ENCODE measurements around the gene MS4A6E.

The MS4A6E gene

DNA sequence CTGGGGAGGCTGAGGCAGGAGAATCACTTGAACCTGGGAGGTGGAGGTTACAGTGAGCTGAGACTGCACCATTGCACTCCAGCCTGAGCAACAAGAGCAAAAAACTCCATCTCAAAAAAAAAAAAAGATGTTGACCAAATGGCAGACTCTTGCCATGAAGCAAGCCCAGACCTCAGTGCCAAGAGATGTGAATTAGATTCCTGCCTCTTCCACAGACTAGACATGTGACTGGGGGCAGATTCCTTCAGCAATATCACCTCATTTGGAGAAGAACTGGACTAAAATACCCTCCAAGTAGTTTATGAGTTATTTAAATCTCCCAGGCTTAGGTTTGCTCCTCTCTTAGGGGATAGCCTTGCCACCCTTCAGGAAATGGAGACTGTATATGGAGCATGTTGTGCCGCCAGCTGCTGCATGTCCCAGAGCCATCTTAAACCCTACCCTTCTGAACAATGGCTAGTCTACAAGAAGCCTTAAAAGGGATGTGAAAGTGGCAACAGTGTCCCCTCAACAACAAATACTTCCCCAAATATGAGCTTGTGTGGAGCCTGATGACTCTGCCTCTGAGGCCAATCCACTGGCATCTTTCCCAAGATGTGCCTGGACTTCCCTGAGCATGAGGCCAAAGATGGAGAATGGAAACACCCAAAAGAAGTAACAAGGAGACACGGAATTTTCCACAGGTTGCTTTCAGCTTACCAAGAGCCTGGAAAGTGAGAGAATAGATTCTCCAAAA lies 50.5 kb downstream of the MS4A6E start:
- DNase-seq = no peak

DNA sequence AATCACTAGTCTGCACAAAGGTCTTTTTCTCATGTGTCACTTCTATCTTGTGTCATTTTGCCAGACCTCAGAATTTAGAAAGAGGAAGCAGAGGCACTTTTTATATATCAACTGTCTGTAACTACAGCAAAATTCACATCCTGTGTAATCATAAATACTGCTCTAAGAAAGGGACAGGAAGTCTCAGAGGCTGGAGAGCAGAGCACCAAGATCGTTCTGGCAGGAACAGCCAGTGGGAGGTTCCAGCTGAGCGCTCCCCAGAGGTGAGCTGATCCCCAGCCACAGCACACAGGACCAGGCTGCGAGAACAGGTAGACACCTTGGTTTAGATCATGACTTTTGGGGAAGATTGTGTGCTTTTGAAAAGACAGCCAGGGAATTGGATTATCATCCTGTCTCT lies 51.3 kb downstream of the MS4A6E start, which contains the start of gene MS4A7:
MS4A7 (plus strand) TSS at position 179 of the 400 bp plus-strand sequence. CDS start 4,610 bp downstream, outside the sequence.
- DNase-seq = no peak

DNA sequence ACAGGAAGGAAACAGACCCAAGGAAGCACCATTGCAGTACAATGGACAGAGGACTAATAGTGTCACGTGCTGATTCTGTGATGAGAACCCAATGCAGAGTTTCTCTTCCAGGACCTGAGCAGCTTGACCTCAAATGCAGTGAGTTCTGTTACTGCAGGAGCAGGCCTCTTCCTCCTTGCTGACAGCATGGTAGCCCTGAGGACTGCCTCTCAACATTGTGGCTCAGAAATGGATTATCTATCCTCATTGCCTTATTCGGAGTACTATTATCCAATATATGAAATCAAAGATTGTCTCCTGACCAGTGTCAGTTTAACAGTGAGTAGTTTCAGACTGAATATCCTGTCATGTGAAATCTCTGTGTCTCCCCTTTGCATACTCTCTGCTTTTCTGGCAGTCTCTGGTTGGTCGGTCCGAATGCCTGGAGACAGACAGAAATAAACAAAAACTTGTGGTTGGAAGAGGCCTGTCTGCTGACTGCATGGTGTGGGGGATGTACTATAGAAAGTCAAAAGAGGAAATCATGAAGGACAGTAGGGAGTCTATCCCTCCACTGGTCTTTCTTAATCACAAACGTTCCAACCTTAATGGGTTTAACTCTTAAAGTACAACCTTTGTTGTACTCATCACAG lies 62.3 kb downstream of the MS4A6E start:
- DNase-seq = no peak

DNA sequence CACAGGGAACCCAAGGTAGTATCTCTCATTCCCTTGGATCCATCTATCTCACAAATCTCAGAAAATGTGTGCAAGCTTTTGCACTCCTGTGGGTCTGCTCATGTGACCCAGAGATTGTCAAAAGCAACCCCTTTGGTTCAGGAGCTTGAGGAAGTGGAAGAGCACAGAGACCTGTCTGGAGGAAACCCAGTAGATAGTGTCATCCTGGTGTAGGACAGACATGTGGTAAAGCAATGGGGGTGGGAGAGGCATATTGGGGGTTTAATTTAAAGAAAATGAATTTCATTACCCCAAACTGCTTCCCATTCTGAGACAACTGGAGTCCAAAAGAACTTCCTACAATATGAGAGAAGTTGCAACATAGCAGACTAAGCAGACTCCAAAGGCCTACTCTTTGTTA lies 63.4 kb downstream of the MS4A6E start:
- no peak for DNase-seq
